ENCODE data around the gene FA2H.

Gene FA2H

DNA sequence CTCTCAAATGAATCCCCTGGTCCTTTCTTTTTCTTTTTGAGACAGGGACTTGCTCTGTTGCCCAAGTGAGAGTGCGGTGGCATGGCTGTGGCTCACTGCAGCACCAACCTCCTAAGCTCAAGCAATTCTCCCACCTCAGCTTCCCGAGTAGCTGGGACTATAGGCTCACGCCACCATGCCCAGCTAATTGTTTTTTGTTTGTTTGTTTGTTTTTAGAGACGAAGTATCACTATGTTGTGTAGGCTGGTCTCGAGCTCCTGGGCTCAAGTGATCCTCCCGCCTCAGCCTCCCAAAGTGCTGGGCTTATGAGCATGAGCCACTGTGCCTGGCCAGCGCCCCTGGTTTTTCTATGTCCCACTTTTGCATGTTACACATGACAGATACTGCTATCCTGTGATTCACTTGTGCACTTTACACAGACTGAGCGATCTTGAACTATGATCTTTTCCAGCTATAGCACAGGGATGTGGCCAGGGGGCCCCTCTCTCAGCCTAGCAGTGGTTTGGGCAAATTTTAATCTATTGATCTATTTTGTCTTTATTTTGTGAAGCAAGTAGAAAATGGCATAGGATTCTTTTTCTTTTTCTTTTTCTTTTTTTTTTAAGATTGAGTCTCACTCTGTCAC is 42.7 kb downstream of the FA2H start:
- H3K27ac ChIP-seq: no peak overlapping the region
- no peaks in the 10 kb centered on the region for H3K9me3 ChIP-seq (ENCODE audit: control insufficient read depth, low read length)
- H3K27me3 ChIP-seq (ENCODE audit: control insufficient read depth, insufficient read depth, low read length): no peaks in the 10 kb centered on the region
- TF ChIP-seq, protein P1, sequence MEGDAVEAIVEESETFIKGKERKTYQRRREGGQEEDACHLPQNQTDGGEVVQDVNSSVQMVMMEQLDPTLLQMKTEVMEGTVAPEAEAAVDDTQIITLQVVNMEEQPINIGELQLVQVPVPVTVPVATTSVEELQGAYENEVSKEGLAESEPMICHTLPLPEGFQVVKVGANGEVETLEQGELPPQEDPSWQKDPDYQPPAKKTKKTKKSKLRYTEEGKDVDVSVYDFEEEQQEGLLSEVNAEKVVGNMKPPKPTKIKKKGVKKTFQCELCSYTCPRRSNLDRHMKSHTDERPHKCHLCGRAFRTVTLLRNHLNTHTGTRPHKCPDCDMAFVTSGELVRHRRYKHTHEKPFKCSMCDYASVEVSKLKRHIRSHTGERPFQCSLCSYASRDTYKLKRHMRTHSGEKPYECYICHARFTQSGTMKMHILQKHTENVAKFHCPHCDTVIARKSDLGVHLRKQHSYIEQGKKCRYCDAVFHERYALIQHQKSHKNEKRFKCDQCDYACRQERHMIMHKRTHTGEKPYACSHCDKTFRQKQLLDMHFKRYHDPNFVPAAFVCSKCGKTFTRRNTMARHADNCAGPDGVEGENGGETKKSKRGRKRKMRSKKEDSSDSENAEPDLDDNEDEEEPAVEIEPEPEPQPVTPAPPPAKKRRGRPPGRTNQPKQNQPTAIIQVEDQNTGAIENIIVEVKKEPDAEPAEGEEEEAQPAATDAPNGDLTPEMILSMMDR (IDR thresholded peaks at IDR 0.05): no peak
- no peaks in the 10 kb centered on the region for H3K36me3 ChIP-seq (ENCODE audit: control insufficient read depth, insufficient read depth, low read length)
- no peak overlapping the region for H2AFZ ChIP-seq
- no peak overlapping the region for H3K4me3 ChIP-seq (ENCODE audit: low read depth, low read length)
- H3K4me1 ChIP-seq: no peaks in the 10 kb centered on the region
- no peak overlapping the region for H3K9ac ChIP-seq
- no peaks in the 10 kb centered on the region for H3K79me2 ChIP-seq
- H3K4me2 ChIP-seq (ENCODE audit: low read length): no peak overlapping the region

DNA sequence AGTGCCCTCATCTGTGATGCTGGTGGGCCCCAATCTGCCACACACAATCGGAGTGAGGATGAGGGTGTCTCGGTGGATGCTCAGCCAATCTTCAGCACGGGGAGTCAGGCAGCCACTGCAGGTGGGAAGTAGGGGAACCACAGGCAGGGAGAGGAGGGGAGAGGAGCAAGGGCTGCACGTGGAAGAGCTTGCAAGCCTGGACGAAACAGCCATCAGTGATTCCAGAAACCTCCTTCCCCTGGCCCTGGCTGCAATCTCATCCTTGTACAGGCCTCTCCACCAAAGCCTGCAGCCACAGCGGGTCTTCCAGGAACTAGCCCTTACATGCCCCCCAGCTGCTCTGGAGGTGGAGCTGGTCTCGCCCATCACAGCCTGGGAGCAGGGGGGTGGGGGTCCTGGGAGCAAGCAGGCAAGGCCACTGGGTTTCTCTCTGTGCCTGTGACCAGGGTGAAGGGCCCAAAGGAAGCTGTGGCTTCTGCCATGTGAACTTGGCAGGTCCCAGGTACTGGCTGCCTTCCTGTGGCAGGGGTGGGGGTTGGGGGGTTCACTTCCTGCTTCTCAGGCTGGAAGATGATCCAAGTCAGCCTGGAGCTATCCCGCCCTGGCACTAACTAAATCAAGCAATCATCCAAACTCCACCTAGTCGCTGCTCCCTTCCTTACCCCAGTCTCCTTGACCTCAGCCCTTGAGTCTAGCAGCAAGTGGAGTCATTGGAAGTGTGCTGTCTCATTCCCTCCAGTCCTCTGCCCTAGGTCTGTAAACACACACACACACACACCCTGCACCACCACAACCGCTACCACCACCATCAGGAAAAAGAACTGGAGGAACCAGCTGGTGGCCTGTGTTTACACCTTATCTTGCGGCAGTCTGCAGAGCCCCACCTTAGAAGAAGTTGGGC is 44.6 kb downstream of the FA2H start:
- H2AFZ ChIP-seq: no peak overlapping the region
- H3K9ac ChIP-seq: no peak overlapping the region
- H3K4me3 ChIP-seq (ENCODE audit: low read depth, low read length): no peak overlapping the region
- no peak overlapping the region for H3K27ac ChIP-seq
- H3K79me2 ChIP-seq: no peaks in the 10 kb centered on the region
- no peaks in the 10 kb centered on the region for H3K27me3 ChIP-seq (ENCODE audit: control insufficient read depth, insufficient read depth, low read length)
- TF ChIP-seq, protein P1 (IDR thresholded peaks at IDR 0.05): no peak
- no peaks in the 10 kb centered on the region for H3K36me3 ChIP-seq (ENCODE audit: control insufficient read depth, insufficient read depth, low read length)
- no peak overlapping the region for H3K4me2 ChIP-seq (ENCODE audit: low read length)
- no peaks in the 10 kb centered on the region for H3K9me3 ChIP-seq (ENCODE audit: control insufficient read depth, low read length)
- H3K4me1 ChIP-seq: no peaks in the 10 kb centered on the region

DNA sequence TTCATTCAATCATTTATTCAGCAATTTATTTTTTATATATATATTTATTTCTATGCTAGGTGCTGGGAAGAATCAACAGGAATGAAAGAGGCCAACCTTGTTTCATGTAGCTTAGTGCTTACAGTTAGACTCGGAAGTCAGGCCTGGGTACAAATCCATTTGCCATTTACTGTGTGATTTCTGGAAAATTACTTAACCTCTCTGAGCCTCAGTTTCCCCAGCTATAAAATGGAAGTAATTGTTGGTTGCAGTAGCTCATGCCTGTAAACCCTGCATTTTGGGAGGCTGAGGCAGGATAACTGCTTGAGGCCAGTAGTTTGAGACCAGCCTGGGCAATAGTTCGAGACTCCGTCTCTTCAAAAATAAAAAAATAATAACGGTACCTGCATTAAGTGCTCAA is 46.7 kb downstream of the FA2H start:
- Histone ChIP-seq H3K27me3 (ENCODE audit: control insufficient read depth, insufficient read depth, low read length) (no peaks in the 10 kb centered on the region), H3K79me2 (no peaks in the 10 kb centered on the region), H3K4me1 (no peaks in the 10 kb centered on the region), H3K4me3 (ENCODE audit: low read depth, low read length) (no peak overlapping the region), H3K9me3 (ENCODE audit: control insufficient read depth, low read length) (no peaks in the 10 kb centered on the region), H2AFZ (no peak overlapping the region), H3K27ac (no peak overlapping the region), H3K4me2 (ENCODE audit: low read length) (no peak overlapping the region), H3K36me3 (ENCODE audit: control insufficient read depth, insufficient read depth, low read length) (no peaks in the 10 kb centered on the region), H3K9ac (no peak overlapping the region)
- TF ChIP-seq, protein P1 (IDR thresholded peaks at IDR 0.05): no peak

DNA sequence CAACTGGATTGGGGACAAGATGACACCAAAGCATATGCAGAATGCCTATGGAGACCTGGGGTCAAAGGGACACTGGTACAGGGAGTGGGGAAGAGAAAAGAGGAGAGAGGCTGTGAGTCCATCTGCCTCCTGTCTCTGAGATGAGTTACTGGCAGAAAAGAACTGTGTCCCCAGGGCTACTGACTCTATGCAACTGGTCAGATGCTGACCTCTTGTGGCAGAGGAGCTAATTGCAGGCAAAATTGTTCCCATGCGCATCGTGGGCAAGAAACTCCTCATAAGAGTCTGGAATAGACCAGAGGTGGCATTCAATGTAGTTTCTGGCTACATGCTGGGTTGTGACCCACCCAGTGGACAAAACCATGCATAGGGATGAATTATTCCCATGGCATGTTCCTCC is 47.9 kb downstream of the FA2H start:
- H2AFZ ChIP-seq: no peak overlapping the region
- no peak overlapping the region for H3K4me3 ChIP-seq (ENCODE audit: low read depth, low read length)
- no peaks in the 10 kb centered on the region for H3K27me3 ChIP-seq (ENCODE audit: control insufficient read depth, insufficient read depth, low read length)
- no peak overlapping the region for H3K9ac ChIP-seq
- H3K36me3 ChIP-seq (ENCODE audit: control insufficient read depth, insufficient read depth, low read length): no peaks in the 10 kb centered on the region
- no peak overlapping the region for H3K4me2 ChIP-seq (ENCODE audit: low read length)
- TF ChIP-seq, protein P1 (IDR thresholded peaks at IDR 0.05): no peak
- no peak overlapping the region for H3K27ac ChIP-seq
- H3K9me3 ChIP-seq (ENCODE audit: control insufficient read depth, low read length): no peaks in the 10 kb centered on the region
- no peaks in the 10 kb centered on the region for H3K4me1 ChIP-seq
- H3K79me2 ChIP-seq: no peaks in the 10 kb centered on the region

All from parathyroid adenoma (tissue), 2 donors.